ENCODE measurements around the gene GADD45G.

The GADD45G gene

GRCh38 chr9:89628601-89629000, 23.8 kb downstream of the GADD45G start:
- no peak for DNase-seq (ENCODE audit: low read depth)
- in situ Hi-C loops (cut with HindIII; ENCODE audit: low sequenced_read_pairs), result no loop called here
- no peak for TF ChIP-seq CTCF (IDR thresholded peaks at IDR 0.05; ENCODE audit: low read depth, low read length, missing control alignments)
- no peak overlapping the region for H3K4me3 ChIP-seq (ENCODE audit: low read depth, low read length)

GRCh38 chr9:89629081-89629976, 24.5 kb downstream of the GADD45G start:
- no peak for TF ChIP-seq CTCF (IDR thresholded peaks at IDR 0.05; ENCODE audit: low read depth, low read length, missing control alignments)
- DNase-seq (ENCODE audit: low read depth), result no peak
- in situ Hi-C loops (cut with HindIII; ENCODE audit: low sequenced_read_pairs), result no loop called here

GRCh38 chr9:89630508-89630907, 25.7 kb downstream of the GADD45G start:
- no peak for TF ChIP-seq CTCF (IDR thresholded peaks at IDR 0.05; ENCODE audit: low read depth, low read length, missing control alignments)
- no peak overlapping the region for H3K4me3 ChIP-seq (ENCODE audit: low read depth, low read length)
- in situ Hi-C loops (cut with HindIII; ENCODE audit: low sequenced_read_pairs), result no loop called here
- no peak for DNase-seq (ENCODE audit: low read depth)

More at GRCh38 chr9:89629081-89629976, 24.5 kb downstream of the GADD45G start:
- no peak overlapping the region for H3K4me3 ChIP-seq (ENCODE audit: low read depth, low read length)

GRCh38 chr9:89631384-89631783, 26.6 kb downstream of the GADD45G start:
- no peak for DNase-seq (ENCODE audit: low read depth)
- no peak overlapping the region for H3K4me3 ChIP-seq (ENCODE audit: low read depth, low read length)
- TF ChIP-seq CTCF (IDR thresholded peaks at IDR 0.05; ENCODE audit: low read depth, low read length, missing control alignments), result no peak
- in situ Hi-C loops (cut with HindIII; ENCODE audit: low sequenced_read_pairs), result no loop called here

- in situ Hi-C loops (cut with HindIII; ENCODE audit: low sequenced_read_pairs), result no loop called here
- DNase-seq (ENCODE audit: low read depth), result no peak
- no peak for TF ChIP-seq CTCF (IDR thresholded peaks at IDR 0.05; ENCODE audit: low read depth, low read length, missing control alignments)
Measured at GRCh38 chr9:89632192-89632733, 27.5 kb downstream of the GADD45G start.

GRCh38 chr9:89632736-89633135, 27.9 kb downstream of the GADD45G start:
- in situ Hi-C loops (cut with HindIII; ENCODE audit: low sequenced_read_pairs), result no loop called here
- DNase-seq (ENCODE audit: low read depth), result no peak
- TF ChIP-seq CTCF (IDR thresholded peaks at IDR 0.05; ENCODE audit: low read depth, low read length, missing control alignments), result no peak
- no peak overlapping the region for H3K4me3 ChIP-seq (ENCODE audit: low read depth, low read length)

More at GRCh38 chr9:89632192-89632733, 27.5 kb downstream of the GADD45G start:
- H3K4me3 ChIP-seq (ENCODE audit: low read depth, low read length), result no peak overlapping the region
